ENCODE data around the gene UIMC1. TPM values are rescaled to one million over a fixed set of nuclear protein-coding genes. Genes with fewer than 3 reads are reported as not detected.

The UIMC1 gene
- total and polyA plus RNA-seq, 2 of the 4 experiments (the other 2 are of a cell fraction): 19.5 to 27.6 TPM

DNA sequence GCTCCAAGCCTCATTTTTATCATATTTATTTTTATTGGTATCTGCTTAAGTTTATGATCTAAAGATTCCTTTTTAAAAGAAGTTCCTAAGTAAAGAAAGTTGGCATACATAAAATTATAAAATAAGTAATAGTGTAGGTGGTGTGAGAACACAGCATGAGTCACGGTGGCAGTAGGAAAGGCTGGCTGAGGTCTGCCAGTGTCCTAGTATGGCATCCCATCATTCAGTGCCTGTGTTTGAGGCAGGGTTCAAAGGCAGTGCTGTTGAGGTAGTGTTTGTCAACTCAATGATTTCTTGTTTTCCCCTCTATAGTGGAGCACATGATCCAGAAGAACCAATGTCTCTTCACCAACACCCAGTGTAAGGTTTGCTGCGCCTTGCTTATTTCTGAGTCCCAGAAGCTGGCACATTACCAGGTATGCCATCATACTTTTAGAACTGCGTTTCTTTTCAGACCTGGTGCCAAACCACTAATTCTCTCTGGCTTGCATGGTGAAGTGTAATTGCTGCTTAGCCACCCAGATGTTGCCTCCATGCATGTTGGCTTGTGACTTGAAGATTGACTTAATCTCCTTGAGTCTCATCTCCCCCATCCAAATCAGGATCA lies 34.3 kb upstream of the UIMC1 start:
- no peak overlapping the region for H3K4ac ChIP-seq (ENCODE audit: low read depth, low read length)
- H3K56ac ChIP-seq (ENCODE audit: extremely low read depth, insufficient read depth, low read length): no peak overlapping the region
- H4K20me1 ChIP-seq (ENCODE audit: insufficient read depth, low read length): peaks cover 9% of the 10 kb centered on the region; the same call in 1 of the 2 replicates
- H3K4me1 ChIP-seq (ENCODE audit: control insufficient read depth, insufficient read depth, low read length): peaks cover 2% of the 10 kb centered on the region
- no peak; the same call in 1 of the 2 replicates for ATAC-seq (ENCODE audit: low read depth)
- no peak overlapping the region for H3K27ac ChIP-seq (ENCODE audit: insufficient read depth, low read length)
- H3K4me3 ChIP-seq (ENCODE audit: insufficient read depth, low read depth, low read length): no peak overlapping the region
- no TSS peak for BruUV-seq (replicated peaks)
- no peak overlapping the region for H2AFZ ChIP-seq (replicated peaks; ENCODE audit: low read length, poor library complexity)
- dilution Hi-C loops (cut with HindIII; ENCODE audit: low sequenced_read_pairs, unreplicated experiment): no loop called here
- ChIA-PET POLR2A (ENCODE audit: unreplicated experiment) (no interaction called here), CTCF (no interaction called here)
- no peak overlapping the region for H4K5ac ChIP-seq (ENCODE audit: low read depth, low read length)
- peak; percentile 45 for DNase-seq
- H2AK9ac ChIP-seq (replicated peaks; ENCODE audit: low read depth, low read length, poor library complexity): no peak overlapping the region
- no peaks in the 10 kb centered on the region for H3K9me3 ChIP-seq (ENCODE audit: control insufficient read depth, insufficient read depth, low read length)
- in situ Hi-C loops (cut with MboI; ENCODE audit: low sequenced_read_pairs): no loop called here
- H2BK20ac ChIP-seq (ENCODE audit: low read depth, low read length): no peak overlapping the region
- H3K27me3 ChIP-seq (ENCODE audit: control insufficient read depth, insufficient read depth, low read length): no peaks in the 10 kb centered on the region
- no peak overlapping the region for H3K14ac ChIP-seq (replicated peaks; ENCODE audit: low read depth, low read length)
- no peak for TF ChIP-seq MAZ (IDR thresholded peaks at IDR 0.05; ENCODE audit: borderline replicate concordance, low read depth, low read length)
- no peak for TF ChIP-seq ELK1 (IDR thresholded peaks at IDR 0.05; ENCODE audit: borderline replicate concordance, low read depth, low read length)
- TF ChIP-seq CHD1 (IDR thresholded peaks at IDR 0.05; ENCODE audit: low read depth, low read length): no peak
- no peak for TF ChIP-seq RFX5 (IDR thresholded peaks at IDR 0.05; ENCODE audit: low read depth, low read length)
- H4K8ac ChIP-seq (ENCODE audit: low read depth in 2 of 2, low read length in 2 of 2): no peak overlapping the region
- H3K36me3 ChIP-seq (ENCODE audit: control insufficient read depth, insufficient read depth, low read length): peaks cover 21% of the 10 kb centered on the region
- H2BK15ac ChIP-seq (ENCODE audit: low read depth, low read length): no peak overlapping the region
- intact Hi-C loops (cut with micrococcal nuclease): no loop called here
- no peak overlapping the region for H3K4me2 ChIP-seq (ENCODE audit: low read depth, low read length)
- no peak overlapping the region for H3K18ac ChIP-seq (ENCODE audit: low read depth, low read length)
- H3K23ac ChIP-seq (ENCODE audit: low read depth, low read length): no peak overlapping the region
- no peak overlapping the region for H2BK120ac ChIP-seq (ENCODE audit: low read depth, low read length)
- peaks cover 5% of the 10 kb centered on the region for H3K9me1 ChIP-seq (ENCODE audit: insufficient read depth, low read length)
- no peak overlapping the region for H3K9ac ChIP-seq (ENCODE audit: low read depth, low read length)
- H2BK5ac ChIP-seq (ENCODE audit: low read depth, low read length, poor library complexity, severe bottlenecking): no peak overlapping the region
- peaks cover 25 to 42% of the 10 kb centered on the region in 2 experiments for H3K79me1 ChIP-seq (ENCODE audit: low read depth in 1 of 2, low read length in 2 of 2)
- no CpG with 5 or more reads among the region's 3 CpGs for WGBS, 2 experiments (ENCODE audit: extremely low coverage in 2 of 2, insufficient read length in 1 of 2)
- no peak overlapping the region for H2AK5ac ChIP-seq (ENCODE audit: low read depth, low read length)
- no peak overlapping the region for H4K91ac ChIP-seq (ENCODE audit: insufficient read depth, low read depth, low read length)

All from IMR-90 (cell line).